Measurements from ENCODE around the gene DSG2.

DNA sequence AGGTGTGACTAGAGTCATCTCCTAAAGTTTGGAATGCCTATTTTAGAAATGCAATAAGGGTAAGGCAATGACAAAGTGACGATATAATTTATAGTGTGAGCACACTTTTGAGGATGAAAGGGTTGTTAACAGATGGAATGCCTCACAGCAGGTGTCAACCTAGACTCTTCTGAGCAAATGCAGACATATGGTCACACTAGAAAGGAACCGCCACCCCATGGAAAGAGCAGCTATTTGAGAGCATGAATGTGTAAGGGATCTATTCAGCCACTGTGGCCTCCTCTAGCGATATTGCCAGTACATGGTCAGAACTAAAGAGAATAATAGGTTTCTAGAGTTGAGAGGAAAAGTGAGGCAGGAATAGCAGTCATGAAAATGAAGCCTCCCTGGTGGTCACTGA is 18.5 kb downstream of the DSG2 start:
- TF ChIP-seq, protein P1, sequence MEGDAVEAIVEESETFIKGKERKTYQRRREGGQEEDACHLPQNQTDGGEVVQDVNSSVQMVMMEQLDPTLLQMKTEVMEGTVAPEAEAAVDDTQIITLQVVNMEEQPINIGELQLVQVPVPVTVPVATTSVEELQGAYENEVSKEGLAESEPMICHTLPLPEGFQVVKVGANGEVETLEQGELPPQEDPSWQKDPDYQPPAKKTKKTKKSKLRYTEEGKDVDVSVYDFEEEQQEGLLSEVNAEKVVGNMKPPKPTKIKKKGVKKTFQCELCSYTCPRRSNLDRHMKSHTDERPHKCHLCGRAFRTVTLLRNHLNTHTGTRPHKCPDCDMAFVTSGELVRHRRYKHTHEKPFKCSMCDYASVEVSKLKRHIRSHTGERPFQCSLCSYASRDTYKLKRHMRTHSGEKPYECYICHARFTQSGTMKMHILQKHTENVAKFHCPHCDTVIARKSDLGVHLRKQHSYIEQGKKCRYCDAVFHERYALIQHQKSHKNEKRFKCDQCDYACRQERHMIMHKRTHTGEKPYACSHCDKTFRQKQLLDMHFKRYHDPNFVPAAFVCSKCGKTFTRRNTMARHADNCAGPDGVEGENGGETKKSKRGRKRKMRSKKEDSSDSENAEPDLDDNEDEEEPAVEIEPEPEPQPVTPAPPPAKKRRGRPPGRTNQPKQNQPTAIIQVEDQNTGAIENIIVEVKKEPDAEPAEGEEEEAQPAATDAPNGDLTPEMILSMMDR (IDR thresholded peaks at IDR 0.05 in 8 of 11, conservative IDR thresholded peaks at IDR 0.05 in 3 of 11), result no peak
- no peak for TF ChIP-seq POLR2A (IDR thresholded peaks at IDR 0.05)
